Activated CD4-positive, alpha-beta T cell treated with anti-CD3 and anti-CD28 coated beads, Interleukin-2, amount 50 U/mL, for 1 hour (primary cell): ENCODE data around the gene RALGAPA2.

ENCODE experiments used
- DNase-seq: peaks from one replicate; pipeline ENCODE4 v3.0.0-alpha.2; 2020

The RALGAPA2 gene

GRCh38 chr20:20391766-20392165, 320.7 kb downstream of the RALGAPA2 start:
- no peak for DNase-seq

GRCh38 chr20:20391115-20391514, 321.3 kb downstream of the RALGAPA2 start:
- no peak for DNase-seq

- DNase-seq = no peak
Observed at GRCh38 chr20:20390393-20390792, 322.1 kb downstream of the RALGAPA2 start.

- no peak for DNase-seq
Observed at GRCh38 chr20:20386192-20386591, 326.3 kb downstream of the RALGAPA2 start.

GRCh38 chr20:20375862-20376261, 336.6 kb downstream of the RALGAPA2 start:
- DNase-seq = no peak

GRCh38 chr20:20373091-20373571, 339.3 kb downstream of the RALGAPA2 start:
- DNase-seq = no peak

GRCh38 chr20:20371681-20372080, 340.8 kb downstream of the RALGAPA2 start:
- no peak for DNase-seq

GRCh38 chr20:20371083-20371482, 341.4 kb downstream of the RALGAPA2 start:
- DNase-seq = no peak

GRCh38 chr20:20370094-20370575, 342.3 kb downstream of the RALGAPA2 start:
- DNase-seq = no peak

- no peak for DNase-seq
Observed at GRCh38 chr20:20369250-20370093, 343.0 kb downstream of the RALGAPA2 start.

- no peak for DNase-seq
Observed at GRCh38 chr20:20368418-20369249, 343.8 kb downstream of the RALGAPA2 start.

GRCh38 chr20:20367575-20368417, 344.6 kb downstream of the RALGAPA2 start, which contains the start of gene INSM1:
INSM1 (plus strand) TSS chr20:20368104; CDS start chr20:20368268, 164 bp downstream.
- no peak for DNase-seq

- no peak for DNase-seq
Observed at GRCh38 chr20:20366876-20367574, 345.4 kb downstream of the RALGAPA2 start.

GRCh38 chr20:20366551-20366875, 345.9 kb downstream of the RALGAPA2 start:
- DNase-seq = no peak

- DNase-seq = no peak
Observed at GRCh38 chr20:20365480-20366161, 346.8 kb downstream of the RALGAPA2 start.

GRCh38 chr20:20364593-20365479, 347.6 kb downstream of the RALGAPA2 start:
- no peak for DNase-seq

- DNase-seq = no peak
Observed at GRCh38 chr20:20363799-20364592, 348.4 kb downstream of the RALGAPA2 start.

GRCh38 chr20:20363434-20363798, 349.0 kb downstream of the RALGAPA2 start:
- DNase-seq = no peak

- DNase-seq = no peak
Observed at GRCh38 chr20:20362774-20363433, 349.5 kb downstream of the RALGAPA2 start.
